Measurements from ENCODE around the gene SOAT1.
"Not testable (repeated sequence)": the region's sequence is repeated elsewhere in the genome, so short reads cannot be mapped to it uniquely, and the experiment has no call there.

The SOAT1 gene

GRCh38 chr1:179342740-179343404, 49.3 kb downstream of the SOAT1 start:
- no peak overlapping the region for H3K27ac ChIP-seq (ENCODE audit: low read depth, low read length)
- no peaks in the 10 kb centered on the region for H3K9me2 ChIP-seq (replicated peaks; ENCODE audit: control insufficient read depth, low read length)
- no peak overlapping the region for H3K4me3 ChIP-seq (ENCODE audit: low read length)
- peaks cover 35% of the 10 kb centered on the region for H3K36me3 ChIP-seq (ENCODE audit: control insufficient read depth, low read length)
- H4K20me1 ChIP-seq (ENCODE audit: control insufficient read depth, insufficient read depth, low read depth, low read length) = no peaks in the 10 kb centered on the region
- no peaks in the 10 kb centered on the region for H3F3A ChIP-seq (ENCODE audit: control insufficient read depth, insufficient read depth)
- no peaks in the 10 kb centered on the region for H3K27me3 ChIP-seq (ENCODE audit: control insufficient read depth, low read length)
- no peaks in the 10 kb centered on the region for H3K9me3 ChIP-seq (ENCODE audit: control insufficient read depth, insufficient read depth, low read length)
- no peak overlapping the region for H3K4me2 ChIP-seq (ENCODE audit: low read length)
- no peak for TF ChIP-seq EZH2phosphoT487 (IDR thresholded peaks at IDR 0.05; ENCODE audit: borderline replicate concordance, low read length)
- TF ChIP-seq, protein P1, sequence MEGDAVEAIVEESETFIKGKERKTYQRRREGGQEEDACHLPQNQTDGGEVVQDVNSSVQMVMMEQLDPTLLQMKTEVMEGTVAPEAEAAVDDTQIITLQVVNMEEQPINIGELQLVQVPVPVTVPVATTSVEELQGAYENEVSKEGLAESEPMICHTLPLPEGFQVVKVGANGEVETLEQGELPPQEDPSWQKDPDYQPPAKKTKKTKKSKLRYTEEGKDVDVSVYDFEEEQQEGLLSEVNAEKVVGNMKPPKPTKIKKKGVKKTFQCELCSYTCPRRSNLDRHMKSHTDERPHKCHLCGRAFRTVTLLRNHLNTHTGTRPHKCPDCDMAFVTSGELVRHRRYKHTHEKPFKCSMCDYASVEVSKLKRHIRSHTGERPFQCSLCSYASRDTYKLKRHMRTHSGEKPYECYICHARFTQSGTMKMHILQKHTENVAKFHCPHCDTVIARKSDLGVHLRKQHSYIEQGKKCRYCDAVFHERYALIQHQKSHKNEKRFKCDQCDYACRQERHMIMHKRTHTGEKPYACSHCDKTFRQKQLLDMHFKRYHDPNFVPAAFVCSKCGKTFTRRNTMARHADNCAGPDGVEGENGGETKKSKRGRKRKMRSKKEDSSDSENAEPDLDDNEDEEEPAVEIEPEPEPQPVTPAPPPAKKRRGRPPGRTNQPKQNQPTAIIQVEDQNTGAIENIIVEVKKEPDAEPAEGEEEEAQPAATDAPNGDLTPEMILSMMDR (IDR thresholded peaks at IDR 0.05; ENCODE audit: low read depth, low read length, poor library complexity, severe bottlenecking) = no peak
- H3K79me2 ChIP-seq (ENCODE audit: control insufficient read depth, low read length) = no peaks in the 10 kb centered on the region
- H3K4me1 ChIP-seq (ENCODE audit: control insufficient read depth, low read length) = peaks cover 14% of the 10 kb centered on the region

- 0 out of 2 replicates have a peak, but pooled peaks cover 3% of the 10 kb centered on the region for H3F3A ChIP-seq (ENCODE audit: control insufficient read depth, insufficient read depth)
- H3K9me2 ChIP-seq (replicated peaks; ENCODE audit: control insufficient read depth, low read length) = no peaks in the 10 kb centered on the region
- no peaks in the 10 kb centered on the region for H4K20me1 ChIP-seq (ENCODE audit: control insufficient read depth, insufficient read depth, low read depth, low read length)
- no peaks in the 10 kb centered on the region for H3K27me3 ChIP-seq (ENCODE audit: control insufficient read depth, low read length)
- no peaks in the 10 kb centered on the region for H3K79me2 ChIP-seq (ENCODE audit: control insufficient read depth, low read length)
- no peaks in the 10 kb centered on the region for H3K4me1 ChIP-seq (ENCODE audit: control insufficient read depth, low read length)
- H3K9me3 ChIP-seq (ENCODE audit: control insufficient read depth, insufficient read depth, low read length) = no peaks in the 10 kb centered on the region
- H3K4me3 ChIP-seq (ENCODE audit: low read length) = no peak overlapping the region
- H3K36me3 ChIP-seq (ENCODE audit: control insufficient read depth, low read length) = peaks cover 42% of the 10 kb centered on the region
- no peak overlapping the region for H3K4me2 ChIP-seq (ENCODE audit: low read length)
- H3K27ac ChIP-seq (ENCODE audit: low read depth, low read length) = no peak overlapping the region
- TF ChIP-seq, protein P1 (IDR thresholded peaks at IDR 0.05; ENCODE audit: low read depth, low read length, poor library complexity, severe bottlenecking) = no peak
These were observed 57.7 kb downstream of the SOAT1 start for GRCh38 chr1:179351281-179351680.

DNA sequence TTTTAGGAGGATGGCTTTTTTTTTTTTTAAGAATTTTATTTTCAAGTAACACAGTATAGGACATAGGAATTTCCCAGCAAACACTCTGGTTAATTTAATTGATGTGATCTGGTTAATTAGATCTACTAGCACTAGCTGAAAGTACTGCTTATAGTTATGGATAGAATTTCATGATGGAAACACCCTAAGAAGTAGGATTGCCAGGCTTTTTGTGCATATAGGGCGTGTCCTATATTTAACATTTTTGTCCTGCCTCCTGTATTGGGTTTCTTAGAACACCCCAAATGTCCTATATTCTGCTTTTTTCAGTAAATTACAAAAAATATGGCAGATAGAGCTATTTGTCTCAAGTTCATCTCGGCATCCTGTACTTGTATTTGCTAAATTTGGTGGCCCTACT, 58.6 kb downstream of the SOAT1 start:
- H3K36me3 ChIP-seq (ENCODE audit: control insufficient read depth, low read length) = peaks cover 42% of the 10 kb centered on the region

DNA sequence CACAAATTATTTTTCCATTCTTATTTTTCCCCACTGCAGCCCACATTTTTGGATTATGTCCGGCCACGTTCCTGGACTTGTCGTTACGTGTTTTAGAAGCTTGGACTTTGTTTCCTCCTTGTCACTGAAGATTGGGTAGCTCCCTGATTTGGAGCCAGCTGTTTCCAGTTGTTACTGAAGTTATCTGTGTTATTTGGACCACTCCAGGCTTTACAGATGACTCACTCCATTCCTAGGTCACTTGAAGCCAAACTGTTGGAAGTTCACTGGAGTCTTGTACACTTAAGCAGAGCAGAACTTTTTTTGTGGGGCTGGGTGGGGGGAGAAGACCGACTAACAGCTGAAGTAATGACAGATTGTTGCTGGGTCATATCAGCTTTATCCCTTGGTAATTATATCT, 59.9 kb downstream of the SOAT1 start:
- H3K9me3 ChIP-seq (ENCODE audit: control insufficient read depth, insufficient read depth, low read length) = no peaks in the 10 kb centered on the region
- H3K36me3 ChIP-seq (ENCODE audit: control insufficient read depth, low read length) = peaks cover 32% of the 10 kb centered on the region
- H4K20me1 ChIP-seq (ENCODE audit: control insufficient read depth, insufficient read depth, low read depth, low read length) = no peaks in the 10 kb centered on the region
- TF ChIP-seq EZH2phosphoT487 (IDR thresholded peaks at IDR 0.05; ENCODE audit: borderline replicate concordance, low read length) = no peak
- TF ChIP-seq, protein P1 (IDR thresholded peaks at IDR 0.05; ENCODE audit: low read depth, low read length, poor library complexity, severe bottlenecking) = no peak
- no peaks in the 10 kb centered on the region for H3K9me2 ChIP-seq (replicated peaks; ENCODE audit: control insufficient read depth, low read length)
- no peaks in the 10 kb centered on the region for H3K4me1 ChIP-seq (ENCODE audit: control insufficient read depth, low read length)
- no peak overlapping the region for H3K4me2 ChIP-seq (ENCODE audit: low read length)
- no peaks in the 10 kb centered on the region for H3K79me2 ChIP-seq (ENCODE audit: control insufficient read depth, low read length)
- no peaks in the 10 kb centered on the region for H3K27me3 ChIP-seq (ENCODE audit: control insufficient read depth, low read length)
- no peak overlapping the region for H3K27ac ChIP-seq (ENCODE audit: low read depth, low read length)
- H3K4me3 ChIP-seq (ENCODE audit: low read length) = no peak overlapping the region
- H3F3A ChIP-seq (ENCODE audit: control insufficient read depth, insufficient read depth) = 0 out of 2 replicates have a peak, but pooled peaks cover 3% of the 10 kb centered on the region

More for the DNA sequence above, 58.6 kb downstream of the SOAT1 start:
- no peaks in the 10 kb centered on the region for H3K27me3 ChIP-seq (ENCODE audit: control insufficient read depth, low read length)
- no peaks in the 10 kb centered on the region for H3K9me3 ChIP-seq (ENCODE audit: control insufficient read depth, insufficient read depth, low read length)
- H3K4me1 ChIP-seq (ENCODE audit: control insufficient read depth, low read length) = no peaks in the 10 kb centered on the region
- H3K27ac ChIP-seq (ENCODE audit: low read depth, low read length) = no peak overlapping the region
- no peaks in the 10 kb centered on the region for H4K20me1 ChIP-seq (ENCODE audit: control insufficient read depth, insufficient read depth, low read depth, low read length)
- H3F3A ChIP-seq (ENCODE audit: control insufficient read depth, insufficient read depth) = 0 out of 2 replicates have a peak, but pooled peaks cover 3% of the 10 kb centered on the region
- no peak overlapping the region for H3K4me3 ChIP-seq (ENCODE audit: low read length)
- no peaks in the 10 kb centered on the region for H3K9me2 ChIP-seq (replicated peaks; ENCODE audit: control insufficient read depth, low read length)
- H3K79me2 ChIP-seq (ENCODE audit: control insufficient read depth, low read length) = no peaks in the 10 kb centered on the region
- no peak for TF ChIP-seq EZH2phosphoT487 (IDR thresholded peaks at IDR 0.05; ENCODE audit: borderline replicate concordance, low read length)
- H3K4me2 ChIP-seq (ENCODE audit: low read length) = no peak overlapping the region

DNA sequence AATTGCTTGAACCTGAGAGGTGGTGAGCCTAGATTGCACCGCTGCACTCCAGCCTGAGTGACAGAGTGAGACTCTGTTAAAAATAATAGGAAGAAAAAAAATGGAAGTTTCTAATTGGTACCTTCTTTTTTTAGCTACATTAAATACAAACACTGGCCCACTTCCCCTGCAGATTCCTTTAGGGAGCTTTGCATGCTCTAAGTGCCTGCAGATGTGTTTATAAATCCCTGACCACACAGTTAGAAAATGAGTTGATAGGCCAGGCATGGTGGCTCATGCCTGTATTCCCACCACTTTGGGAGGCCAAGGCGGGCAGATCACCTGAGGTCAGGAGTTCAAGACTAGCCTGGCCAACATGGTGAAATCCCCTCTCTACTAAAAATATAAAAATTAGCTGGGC, 68.0 kb downstream of the SOAT1 start:
- not testable (repeated sequence) for H3K4me2 ChIP-seq (ENCODE audit: low read length); H3K9me2 ChIP-seq (replicated peaks; ENCODE audit: control insufficient read depth, low read length); H3K4me3 ChIP-seq (ENCODE audit: low read length); H3K4me1 ChIP-seq (ENCODE audit: control insufficient read depth, low read length); H3F3A ChIP-seq (ENCODE audit: control insufficient read depth, insufficient read depth); H3K79me2 ChIP-seq (ENCODE audit: control insufficient read depth, low read length); H3K27me3 ChIP-seq (ENCODE audit: control insufficient read depth, low read length); H3K36me3 ChIP-seq (ENCODE audit: control insufficient read depth, low read length); H3K9me3 ChIP-seq (ENCODE audit: control insufficient read depth, insufficient read depth, low read length); H4K20me1 ChIP-seq (ENCODE audit: control insufficient read depth, insufficient read depth, low read depth, low read length); H3K27ac ChIP-seq (ENCODE audit: low read depth, low read length)
